GM12864 (cell line): ENCODE measurements around the gene STK32C.

Experiments used
- DNase-seq: peaks from one replicate; pipeline ENCODE4 v3.0.0-alpha.2; 2011; ENCODE audit warnings: low read depth
- H3K4me3 ChIP-seq: 2 replicates; pipeline ENCODE4 v1.5.1; 2011; ENCODE audit warnings: mild to moderate bottlenecking, low read depth, low read length, control low read depth
- CTCF ChIP-seq: IDR thresholded peaks from 2 replicates; pipeline ENCODE4 v1.5.1; 2011; ENCODE audit warnings: low read depth, mild to moderate bottlenecking, moderate library complexity, low read length, control low read depth, inconsistent platforms; ENCODE audit errors: missing control alignments

STK32C gene

GRCh38 chr10:132257271-132257670, 50.5 kb downstream of the STK32C start:
- H3K4me3 ChIP-seq = no peak overlapping the region
- no peak for TF ChIP-seq CTCF
- no peak for DNase-seq

- DNase-seq = no peak
- TF ChIP-seq CTCF = no peak
- no peak overlapping the region for H3K4me3 ChIP-seq
Observed at GRCh38 chr10:132256866-132257265, 50.9 kb downstream of the STK32C start.

DNA sequence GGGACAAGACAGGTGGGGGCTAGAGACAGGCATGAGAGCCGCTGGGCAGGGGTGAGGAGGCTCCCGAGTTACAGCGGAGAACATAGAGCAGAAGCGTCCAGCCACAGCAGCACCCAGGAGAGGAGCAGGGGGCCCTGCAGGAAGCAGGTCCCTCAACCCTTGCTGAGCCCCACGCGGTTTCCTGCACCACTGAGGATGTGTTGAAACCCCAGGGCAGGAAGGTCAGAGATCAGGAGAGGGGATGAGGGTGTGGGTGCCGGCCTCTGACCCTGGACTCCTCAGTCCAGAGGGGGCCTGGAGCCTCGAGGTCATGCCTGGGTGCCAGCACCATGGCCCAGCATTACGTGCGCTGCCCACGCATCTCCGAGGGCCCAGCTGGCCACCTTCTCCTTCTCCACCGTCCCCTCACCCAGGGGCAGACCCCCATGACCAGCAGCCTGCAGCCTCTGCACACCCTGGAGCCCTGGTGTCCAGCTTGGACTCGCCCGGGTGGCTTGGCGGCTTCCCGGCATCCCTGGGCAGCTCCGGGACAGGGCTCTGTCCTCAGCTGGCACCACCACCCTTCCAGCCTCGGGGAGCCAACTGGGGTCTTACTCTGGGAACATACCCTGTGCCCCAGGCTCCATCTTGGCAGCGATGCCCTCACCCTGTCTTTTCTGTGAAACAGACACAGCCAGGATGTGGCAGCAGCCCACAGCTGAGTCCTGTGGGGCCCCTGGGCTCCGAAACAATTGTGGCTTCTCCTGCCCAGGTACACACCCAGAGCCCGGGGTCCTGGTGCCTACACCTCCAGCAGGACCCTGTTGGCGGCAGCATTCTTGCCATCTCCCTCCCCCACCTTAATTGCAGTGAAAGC, 52.0 kb downstream of the STK32C start:
- no peak for DNase-seq
- TF ChIP-seq CTCF = no peak
- H3K4me3 ChIP-seq = no peak overlapping the region

- TF ChIP-seq CTCF = no peak
Observed at GRCh38 chr10:132254841-132255240, 52.9 kb downstream of the STK32C start.

GRCh38 chr10:132253092-132253687, 54.6 kb downstream of the STK32C start:
- no peak for DNase-seq

More at GRCh38 chr10:132254841-132255240, 52.9 kb downstream of the STK32C start:
- no peak overlapping the region for H3K4me3 ChIP-seq
- no peak for DNase-seq

DNA sequence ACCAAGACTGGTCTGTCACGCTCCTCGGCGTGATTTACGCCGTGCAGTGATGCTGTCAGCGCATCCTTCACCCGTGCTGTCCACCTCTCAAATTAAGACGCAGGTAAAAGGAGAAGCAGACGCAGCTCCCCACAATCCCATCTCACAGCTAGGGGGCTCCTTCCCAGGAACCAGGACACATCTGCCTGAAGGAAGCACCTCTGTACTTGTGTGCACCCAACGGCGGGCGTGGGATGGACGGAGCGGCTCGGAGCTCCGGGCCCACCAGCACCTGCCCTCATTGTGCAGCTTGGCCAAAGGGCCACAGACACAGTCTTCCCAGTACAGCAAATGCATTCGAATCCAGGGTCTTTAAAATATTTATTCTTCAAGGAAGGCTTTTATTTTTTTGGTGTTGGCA, 55.3 kb downstream of the STK32C start:
- no peak for DNase-seq
- no peak overlapping the region for H3K4me3 ChIP-seq
- no peak for TF ChIP-seq CTCF

More at GRCh38 chr10:132253092-132253687, 54.6 kb downstream of the STK32C start:
- no peak for TF ChIP-seq CTCF
- H3K4me3 ChIP-seq = no peak overlapping the region
